Measurements from ENCODE around the gene DOCK2.

- TF ChIP-seq CTCF (IDR thresholded peaks at IDR 0.05; ENCODE audit: low read length) (no peak), EZH2 (optimal IDR thresholded peaks at IDR 0.05; ENCODE audit: low read depth, low read length) (no peak), EZH2phosphoT487 (IDR thresholded peaks at IDR 0.05; ENCODE audit: low read length) (no peak)
Measured at GRCh38 chr5:169610606-169611005, 26.5 kb upstream of the DOCK2 start.

Data from MM.1S (cell line).